A549 (cell line): ENCODE measurements around the gene TMEM184C. TPM values are rescaled to one million over a fixed set of nuclear protein-coding genes. Genes with fewer than 3 reads are reported as not detected.

Experiments
- ATAC-seq, 2 experiments: fragments of 200-7000 bp in 1 of 2; fragments of >200 bp in 1 of 2; cut with Nextera tagmentation in 1 of 2; cut with Tn5 transposase in 1 of 2; 3 replicates each; pipeline versions ENCODE4 v1.8.0 to v1.9.1; 2018 to 2020; ENCODE audit warnings: mild to moderate bottlenecking in 1 of 2, moderate library complexity in 1 of 2
- CTCF ChIA-PET: fragments of 300-600 bp; sonication (Branson Sonifier 250); formaldehyde crosslinking; extraction: SDS; loops from one replicate; lab custom pipeline; 2021; ENCODE audit warnings: antibody characterized with exemption, inconsistent platforms; lab: Yijun Ruan, JAX
- POLR2A ChIA-PET: fragments of 350-600 bp; formaldehyde crosslinking; extraction: SDS; loops from one replicate; lab custom pipeline; 2021; ENCODE audit warnings: antibody characterized with exemption, inconsistent platforms; lab: Yijun Ruan, JAX
- DNase-seq, 2 experiments: peaks; one replicate each; pipeline versions ENCODE4 v3.0.0 to v3.0.0-alpha.2; 2011 to 2016; ENCODE audit warnings: low read depth in 1 of 2, low spot score in 1 of 2
- FAIRE-seq: peaks from 2 replicates; lab custom pipeline; 2011; peaks lifted over from hg19 to GRCh38; lab: Jason Lieb, UNC
- H3K27ac ChIP-seq, 2 experiments: fragments of >200 bp; sonication (Bioruptor Twin); formaldehyde crosslinking; 3 replicates each; pipeline ENCODE4 v1.5.1; 2016 to 2017
- H3K4me1 ChIP-seq: fragments of >200 bp; sonication (Bioruptor Twin); formaldehyde crosslinking; 3 replicates; pipeline ENCODE4 v1.6.1; 2016
- H3K4me2 ChIP-seq: fragments of >200 bp; sonication (Bioruptor Twin); formaldehyde crosslinking; 3 replicates; pipeline ENCODE4 v1.6.1; 2016
- H3K4me3 ChIP-seq: fragments of >200 bp; sonication (Bioruptor Twin); formaldehyde crosslinking; 3 replicates; pipeline ENCODE4 v1.5.1; 2016
- H3K9me3 ChIP-seq: fragments of >200 bp; sonication (Bioruptor Twin); formaldehyde crosslinking; 3 replicates; pipeline ENCODE4 v1.6.1; 2016
- BCL3 ChIP-seq: fragments of >200 bp; sonication (Bioruptor Twin); formaldehyde crosslinking; IDR thresholded peaks from 3 replicates; pipeline ENCODE4 v1.6.1; 2016
- E2F6 ChIP-seq: IDR thresholded peaks from 2 replicates; pipeline ENCODE4 v1.6.1; 2012; ENCODE audit warnings: low read depth, borderline replicate concordance
- EHMT2 ChIP-seq: fragments of 200-600 bp; sonication (generic); IDR thresholded peaks from 2 replicates; pipeline ENCODE4 v1.6.1; 2016; ENCODE audit warnings: antibody characterized with exemption, low read depth, mild to moderate bottlenecking, moderate library complexity
- EP300 ChIP-seq, 2 experiments: fragments of >200 bp; sonication (Bioruptor Twin); formaldehyde crosslinking; IDR thresholded peaks; 2 replicates in 1 of 2; 3 replicates in 1 of 2; pipeline ENCODE4 v1.6.1; 2016 to 2017
- FOSL2 ChIP-seq, 2 experiments: fragments of 450-650 bp in 1 of 2; fragments of >200 bp in 1 of 2; sonication (Bioruptor Twin) in 1 of 2; formaldehyde crosslinking; IDR thresholded peaks; 2 replicates each; pipeline versions ENCODE4 v1.5.0 to v1.6.1; 2016 to 2020; ENCODE audit warnings: mild to moderate bottlenecking in 1 of 2, moderate library complexity in 1 of 2
- HEYL ChIP-seq: fragments of 250-450 bp; sonication (Bioruptor Pico); IDR thresholded peaks from 2 replicates; pipeline ENCODE4 v1.8.0; 2021; ENCODE audit warnings: mild to moderate bottlenecking, moderate library complexity
- HOXB5 ChIP-seq: fragments of 250-450 bp; sonication (Bioruptor Pico); IDR thresholded peaks from 2 replicates; pipeline ENCODE4 v1.5.0; 2020; ENCODE audit warnings: mild to moderate bottlenecking, moderate library complexity
- JUN ChIP-seq, 2 experiments: fragments of >200 bp; sonication (Bioruptor Twin); formaldehyde crosslinking; IDR thresholded peaks; 2 replicates in 1 of 2; 3 replicates in 1 of 2; pipeline ENCODE4 v1.6.1; 2016 to 2017
- NR3C1 ChIP-seq: fragments of >200 bp; sonication (Bioruptor Twin); formaldehyde crosslinking; IDR thresholded peaks from 3 replicates; pipeline ENCODE4 v1.6.1; 2017
- PHF8 ChIP-seq: fragments of 200-600 bp; sonication (generic); IDR thresholded peaks from 2 replicates; pipeline ENCODE4 v1.6.1; 2016; ENCODE audit warnings: low read depth, mild to moderate bottlenecking, antibody characterized with exemption, moderate library complexity, borderline replicate concordance
- POLR2A ChIP-seq: IDR thresholded peaks from 2 replicates; pipeline ENCODE4 v1.6.1; 2012; ENCODE audit warnings: mild to moderate bottlenecking, low read length
- POLR2AphosphoS2 ChIP-seq: conservative IDR thresholded peaks from 2 replicates; pipeline ENCODE4 v1.6.1; 2012; ENCODE audit warnings: low read length, improper control_type of control experiment, inconsistent platforms
- RARB ChIP-seq: fragments of 250-450 bp; sonication (Bioruptor Pico); IDR thresholded peaks from 2 replicates; pipeline ENCODE4 v1.8.0; 2021; ENCODE audit warnings: mild to moderate bottlenecking, moderate library complexity
- RCOR1 ChIP-seq: fragments of 150-350 bp; IDR thresholded peaks from 2 replicates; pipeline ENCODE4 v1.6.1; 2014; ENCODE audit warnings: antibody characterized with exemption, low read length, low read depth
- REST ChIP-seq: fragments of 200-600 bp; sonication (generic); IDR thresholded peaks from 2 replicates; pipeline ENCODE4 v1.6.1; 2016; ENCODE audit warnings: antibody characterized with exemption, mild to moderate bottlenecking, moderate library complexity
- RNF2 ChIP-seq: fragments of 200-600 bp; sonication (generic); IDR thresholded peaks from 2 replicates; pipeline ENCODE4 v1.6.1; 2016; ENCODE audit warnings: low read depth, mild to moderate bottlenecking, antibody characterized with exemption, moderate library complexity, borderline replicate concordance
- USF2 ChIP-seq: fragments of 450-650 bp; IDR thresholded peaks from 2 replicates; pipeline ENCODE4 v1.6.1; 2014; ENCODE audit warnings: antibody characterized with exemption
- ZFP36 ChIP-seq: fragments of 450-650 bp; IDR thresholded peaks from 2 replicates; pipeline ENCODE4 v1.6.1; 2014; ENCODE audit warnings: borderline replicate concordance; ENCODE audit not compliant: partially characterized antibody
- WGBS: methylation state at CpG from one replicate; pipeline ENCODE4 v1.1.6; 2017; ENCODE audit errors: missing lambda C conversion rate; 5-methylcytosine and 5-hydroxymethylcytosine counted together
- polyA plus RNA-seq, 4 experiments: library from polyadenylated mRNA; depleted of rRNA in 3 of 4; stranded (reverse); fragments of >200 nt; fragmentation: RNase III in 1 of 4; extraction: RNeasy Plus Mini Kit Qiagen cat#74134 plus additional on column Dnase treatment in 1 of 4; gene quantifications; 2 replicates in 3 of 4; 3 replicates in 1 of 4; pipeline ENCODE4 v1.2.3, GENCODE V29; 2011 to 2017

The TMEM184C gene
- polyA plus RNA-seq, 2 of the 4 experiments (the other 2 are of a cell fraction), result 17.6 to 25.2 TPM

- Histone ChIP-seq H3K4me2 (peak within 1 kb of the TSS; percentile 82), H3K4me1 (0 out of 3 replicates have a peak, but pooled peaks cover 3% of the 10 kb centered on the region), H3K27ac (peak within 1 kb of the TSS; percentile 84 to 90), H3K9me3 (no peaks in the 10 kb centered on the region), H3K4me3 (peak within 1 kb of the TSS; percentile 67)
- DNase-seq, result peak; percentile 86 to 87
- POLR2A ChIA-PET, result interaction anchor here (0.6 to 1.8 kb wide), 12 partner anchors 9 to 526 kb away, joined by 3 to 13 read pairs (median 4); partner anchors contain the start of genes ARHGAP10 and TMEM184C
- WGBS, result 4% methylated on average over 26 of the region's 69 CpGs
- ATAC-seq, result peak; percentile 99 to 100
- peak; percentile 72 to 92 for TF ChIP-seq JUN (IDR thresholded peaks at IDR 0.05)
- no peak for TF ChIP-seq USF2
- TF ChIP-seq RNF2, result no peak
- peak; percentile 24; the same call in 1 of the 2 replicates for TF ChIP-seq PHF8
- TF ChIP-seq FOSL2 (IDR thresholded peaks at IDR 0.05), result no peak
- TF ChIP-seq FOSL2 (CRISPR knock-in tag; IDR thresholded peaks at IDR 0.05), result peak; percentile 73
- peak; percentile 93; the same call in 2 of the 3 replicates for TF ChIP-seq BCL3
- TF ChIP-seq POLR2A, result peak; percentile 96
- FAIRE-seq, result no peak
- CTCF ChIA-PET, result interaction anchor here (0.8 to 2.8 kb wide), 2 partner anchors 19 to 183 kb away, joined by 3 to 13 read pairs; no protein-coding TSS in a partner anchor
Observed at GRCh38 chr4:147683717-147684700, 66.8 kb downstream of the TMEM184C start, which contains the start of gene PRMT9. Gene PRMT9, minus strand, starts transcription at chr4:147684163. Its CDS starts 176 bp downstream, at chr4:147683987.

- H3K9me3 ChIP-seq, result no peaks in the 10 kb centered on the region
- H3K27ac ChIP-seq, result no peak overlapping the region
- 64% methylated on average over 4 of the region's 4 CpGs for WGBS
- peaks cover 17% of the 10 kb centered on the region for H3K4me1 ChIP-seq
- TF ChIP-seq HOXB5 (CRISPR knock-in tag) (no peak), RARB (no peak), NR3C1 (no peak), REST (no peak), RCOR1 (no peak), ZFP36 (no peak), POLR2AphosphoS2 (no peak), E2F6 (no peak), USF2 (no peak), HEYL (CRISPR knock-in tag) (no peak), EP300 (IDR thresholded peaks at IDR 0.05) (no peak), EHMT2 (no peak)
- FAIRE-seq, result no peak
- DNase-seq, result no peak
- H3K4me3 ChIP-seq, result no peak overlapping the region
- no peak overlapping the region for H3K4me2 ChIP-seq
- CTCF ChIA-PET, result interaction anchor here (1.8 kb wide), 1 partner anchor 178 kb away, joined by 10 read pairs; no protein-coding TSS in a partner anchor
- ATAC-seq, result no peak
- POLR2A ChIA-PET, result no interaction called here
Observed at GRCh38 chr4:147689067-147689466, 71.9 kb downstream of the TMEM184C start.
